Thyroid gland (tissue), 4 donors: ENCODE results near the gene SLC28A2.

Experiments used
- POLR2A ChIP-seq, 2 donors: fragments of 450-650 bp; IDR thresholded peaks; one replicate each; pipeline ENCODE4 v1.6.1; 2017; ENCODE audit warnings: antibody characterized with exemption in 2 of 2, mild to moderate bottlenecking in 2 of 2, moderate library complexity in 1 of 2
- TF ChIP-seq, protein P1 (sequence below), 6 experiments: fragments of 200-600 bp in 3 of 6; fragments of 450-650 bp in 3 of 6; sonication (generic) in 3 of 6; IDR thresholded peaks; one replicate each; pipeline ENCODE4 v1.5.1; 2016 to 2019; ENCODE audit warnings: antibody characterized with exemption in 6 of 6, mild to moderate bottlenecking in 2 of 6, inconsistent platforms in 1 of 6, moderate library complexity in 1 of 6

DNA sequence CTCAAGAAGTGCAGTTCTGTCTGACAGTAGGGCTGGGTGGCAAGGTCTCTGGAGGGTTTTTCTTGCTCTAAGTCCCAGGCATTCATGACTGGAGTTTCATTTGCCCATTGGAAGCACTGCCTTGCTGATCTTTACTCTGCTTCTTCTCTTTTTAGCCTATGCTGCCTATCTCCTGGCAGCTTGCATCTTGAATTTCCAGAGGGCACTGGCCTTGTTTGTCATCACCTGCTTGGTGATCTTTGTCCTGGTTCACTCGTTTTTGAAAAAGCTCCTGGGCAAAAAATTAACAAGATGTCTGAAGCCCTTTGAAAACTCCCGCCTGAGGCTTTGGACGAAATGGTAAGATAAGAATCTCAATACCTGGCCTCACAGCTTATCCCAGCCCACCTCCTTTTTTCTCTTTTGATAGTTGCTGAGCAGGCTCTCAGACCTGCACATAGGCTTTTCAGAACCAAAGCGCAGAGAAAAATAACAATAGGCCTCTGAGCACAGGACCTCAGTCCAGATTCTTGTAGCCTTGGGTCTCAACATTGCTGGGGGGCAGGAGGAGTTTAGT is 10.9 kb downstream of the SLC28A2 start:
- TF ChIP-seq, protein P1, sequence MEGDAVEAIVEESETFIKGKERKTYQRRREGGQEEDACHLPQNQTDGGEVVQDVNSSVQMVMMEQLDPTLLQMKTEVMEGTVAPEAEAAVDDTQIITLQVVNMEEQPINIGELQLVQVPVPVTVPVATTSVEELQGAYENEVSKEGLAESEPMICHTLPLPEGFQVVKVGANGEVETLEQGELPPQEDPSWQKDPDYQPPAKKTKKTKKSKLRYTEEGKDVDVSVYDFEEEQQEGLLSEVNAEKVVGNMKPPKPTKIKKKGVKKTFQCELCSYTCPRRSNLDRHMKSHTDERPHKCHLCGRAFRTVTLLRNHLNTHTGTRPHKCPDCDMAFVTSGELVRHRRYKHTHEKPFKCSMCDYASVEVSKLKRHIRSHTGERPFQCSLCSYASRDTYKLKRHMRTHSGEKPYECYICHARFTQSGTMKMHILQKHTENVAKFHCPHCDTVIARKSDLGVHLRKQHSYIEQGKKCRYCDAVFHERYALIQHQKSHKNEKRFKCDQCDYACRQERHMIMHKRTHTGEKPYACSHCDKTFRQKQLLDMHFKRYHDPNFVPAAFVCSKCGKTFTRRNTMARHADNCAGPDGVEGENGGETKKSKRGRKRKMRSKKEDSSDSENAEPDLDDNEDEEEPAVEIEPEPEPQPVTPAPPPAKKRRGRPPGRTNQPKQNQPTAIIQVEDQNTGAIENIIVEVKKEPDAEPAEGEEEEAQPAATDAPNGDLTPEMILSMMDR (IDR thresholded peaks at IDR 0.05): no peak
- no peak for TF ChIP-seq POLR2A (IDR thresholded peaks at IDR 0.05)
